Anterior cingulate cortex (tissue), 58 donors: ENCODE measurements around the gene TMEM256.

ENCODE experiments used
- DNase-seq, 58 donors: peaks; one replicate each; lab custom pipeline; 2025; lab: John Stamatoyannopoulos, UW

The TMEM256 gene

DNA sequence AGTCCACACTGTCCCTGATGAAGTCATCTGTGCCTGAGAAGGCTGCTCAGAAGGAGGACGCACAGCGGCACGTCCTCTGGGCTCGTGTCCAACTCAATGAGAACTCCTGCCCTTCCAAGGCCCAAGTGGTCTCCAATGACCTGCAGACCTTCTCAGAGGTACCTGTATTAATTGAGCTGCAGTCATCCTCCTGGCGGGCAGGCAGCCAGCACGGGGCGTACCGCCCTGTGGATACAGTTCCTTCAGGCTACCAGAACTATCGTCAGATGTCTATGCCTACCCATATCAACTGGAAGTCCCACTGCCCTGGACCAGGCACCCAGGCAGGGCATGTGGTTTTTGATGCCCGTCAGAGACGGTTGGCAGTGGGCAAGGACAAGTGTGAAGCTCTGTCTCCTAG is 28.4 kb upstream of the TMEM256 start:
- no peak for DNase-seq

DNA sequence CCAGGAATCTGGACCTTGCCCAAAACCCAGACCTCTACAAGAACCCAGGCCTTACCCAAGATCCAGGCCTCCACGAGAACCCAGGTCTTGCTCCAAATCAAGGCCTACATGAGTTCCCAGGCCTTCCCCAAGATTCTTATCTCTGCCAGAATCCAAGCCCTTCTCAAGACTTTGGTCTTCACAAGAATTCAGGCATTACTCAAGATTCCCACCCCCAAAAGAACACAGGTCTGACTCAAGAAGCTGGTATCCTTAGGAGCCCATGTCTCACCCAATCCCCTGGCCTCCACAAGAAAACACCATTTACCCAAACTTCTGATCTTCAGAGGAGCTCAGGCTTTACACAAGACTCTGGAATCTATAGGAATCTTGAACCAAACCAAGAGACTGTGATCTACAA is 27.3 kb upstream of the TMEM256 start:
- DNase-seq, result no peak

DNA sequence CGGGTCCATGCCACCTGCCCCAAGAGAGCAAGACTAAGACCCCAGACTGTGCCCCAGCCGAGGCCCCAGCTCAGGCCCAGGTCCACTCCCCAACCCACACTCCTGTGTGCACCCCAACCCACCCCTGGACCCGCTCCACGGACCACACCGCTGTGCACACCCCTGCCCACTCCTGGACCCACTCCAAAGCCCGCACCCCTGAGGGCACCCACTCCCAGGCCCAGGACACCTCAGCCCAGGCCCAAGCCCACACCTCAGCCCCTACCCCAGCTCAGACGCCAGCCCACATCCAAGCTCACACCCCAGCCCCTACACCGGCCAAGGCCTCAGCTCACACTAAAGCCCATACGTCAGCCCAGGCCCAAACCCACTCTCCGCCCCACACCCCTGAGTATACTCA is 25.8 kb upstream of the TMEM256 start:
- no peak for DNase-seq

DNA sequence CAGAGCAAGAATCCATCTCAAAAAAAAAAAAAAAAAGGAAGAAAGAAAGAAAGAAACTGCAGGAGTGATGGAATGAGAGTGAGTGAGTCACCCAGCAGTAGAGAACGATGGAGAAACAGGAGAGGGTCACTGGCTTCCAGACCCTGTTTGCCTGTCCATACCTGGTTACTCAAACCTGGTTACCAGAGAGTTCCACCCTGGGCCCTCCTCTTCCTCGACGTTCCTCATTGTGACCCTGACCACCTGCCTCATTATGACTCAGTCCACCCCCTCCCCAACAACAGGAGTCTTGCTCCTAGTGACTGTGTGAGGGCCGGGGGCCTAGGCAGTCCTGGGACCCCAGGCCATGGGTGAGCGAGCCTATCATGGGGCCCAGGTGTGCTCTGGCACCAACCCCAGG is 24.7 kb upstream of the TMEM256 start, which contains the start of gene SPEM3:
TSS of gene SPEM3 (plus strand) at position 301 of the 400 bp plus-strand sequence. CDS start at position 347, 46 bp downstream.
- no peak for DNase-seq

DNA sequence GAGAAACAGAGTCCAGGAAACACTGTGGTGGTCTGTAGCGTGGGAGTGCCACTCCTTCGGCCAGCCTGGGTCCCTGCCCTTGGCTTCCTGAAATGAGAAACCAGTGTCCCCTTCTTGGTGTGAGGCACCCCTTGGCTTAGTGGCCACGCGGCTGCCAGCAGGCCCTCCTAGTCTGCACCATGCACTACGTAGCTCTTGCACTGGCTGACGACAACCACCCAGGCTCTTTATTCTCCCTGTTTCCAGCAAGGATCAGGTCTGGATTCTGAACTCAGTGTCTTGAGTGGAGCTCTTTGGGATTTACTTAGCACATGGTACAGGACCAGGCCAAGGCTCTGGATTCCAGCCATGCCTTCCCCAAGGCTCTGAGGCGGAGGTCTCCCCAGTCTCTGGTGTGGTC is 23.7 kb upstream of the TMEM256 start:
- DNase-seq, result no peak

DNA sequence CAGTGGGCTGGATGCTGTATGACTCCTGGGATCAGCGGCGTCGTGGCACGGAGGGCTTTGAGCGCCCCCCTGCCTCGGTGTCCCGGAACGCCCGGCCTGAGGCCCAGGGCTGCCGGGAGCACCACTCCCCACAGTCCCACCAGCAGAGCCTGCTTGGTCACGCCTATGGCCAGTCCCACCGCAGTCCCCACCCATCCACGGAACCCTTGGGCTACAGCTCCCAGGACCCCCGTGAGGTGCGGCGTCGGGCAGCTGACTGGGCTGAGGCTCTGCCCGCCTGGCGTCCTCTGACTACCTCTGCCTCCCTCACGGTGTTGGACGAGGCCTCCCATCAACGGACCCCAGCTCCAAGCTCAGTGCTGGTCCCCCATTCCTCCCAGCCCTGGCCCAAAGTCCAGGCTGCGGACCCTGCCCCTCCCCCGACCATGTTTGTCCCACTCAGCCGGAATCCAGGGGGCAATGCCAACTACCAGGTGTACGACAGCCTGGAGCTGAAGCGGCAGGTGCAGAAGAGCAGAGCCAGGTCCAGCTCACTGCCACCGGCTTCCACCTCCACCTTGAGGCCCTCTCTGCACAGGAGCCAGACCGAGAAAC is 23.1 kb upstream of the TMEM256 start:
- DNase-seq, result no peak

DNA sequence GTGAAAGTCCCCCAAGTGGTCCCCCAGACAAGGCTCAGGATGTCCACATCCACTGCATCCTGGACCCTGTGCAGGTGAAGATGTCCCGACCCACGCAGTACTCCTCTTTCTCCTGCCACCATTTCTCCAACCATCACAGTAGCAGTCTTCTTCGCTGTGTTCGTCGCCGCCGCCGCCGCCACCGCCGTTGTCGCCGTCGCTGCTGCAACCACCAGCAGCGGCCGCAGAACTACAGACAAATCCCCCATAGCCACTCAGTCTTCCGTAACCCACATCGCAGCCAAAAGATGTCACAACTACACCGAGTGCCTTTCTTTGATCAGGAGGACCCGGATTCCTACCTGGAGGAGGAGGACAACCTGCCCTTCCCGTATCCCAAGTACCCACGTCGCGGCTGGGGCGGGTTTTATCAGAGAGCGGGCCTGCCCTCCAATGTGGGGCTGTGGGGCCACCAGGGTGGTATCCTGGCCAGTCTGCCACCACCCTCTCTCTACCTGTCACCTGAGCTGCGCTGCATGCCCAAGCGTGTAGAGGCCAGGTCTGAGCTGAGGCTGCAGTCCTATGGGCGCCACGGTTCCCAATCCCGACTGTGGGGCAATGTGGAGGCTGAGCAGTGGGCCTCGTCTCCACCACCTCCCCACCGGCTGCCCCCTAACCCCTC is 22.4 kb upstream of the TMEM256 start:
- DNase-seq, result no peak

DNA sequence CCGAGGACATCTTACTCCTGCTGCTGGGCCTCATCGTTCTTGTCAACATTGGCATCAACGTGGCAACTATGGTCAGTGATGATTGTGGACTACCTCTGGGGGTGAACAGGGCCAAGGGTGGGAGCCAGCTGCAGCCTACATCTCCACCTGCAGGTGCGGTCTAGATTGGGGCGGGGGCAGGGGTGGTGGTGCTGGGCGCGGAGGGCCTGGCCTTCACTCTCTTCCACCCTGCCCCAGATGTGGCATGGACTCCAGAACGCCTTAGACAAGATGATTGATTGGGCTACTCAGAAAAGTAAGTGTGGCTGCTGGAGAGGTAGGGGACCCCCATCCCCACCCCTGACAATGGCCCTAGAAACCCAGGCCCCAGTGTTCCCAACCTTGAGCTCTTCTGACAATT is 21.9 kb upstream of the TMEM256 start:
- DNase-seq, result no peak

DNA sequence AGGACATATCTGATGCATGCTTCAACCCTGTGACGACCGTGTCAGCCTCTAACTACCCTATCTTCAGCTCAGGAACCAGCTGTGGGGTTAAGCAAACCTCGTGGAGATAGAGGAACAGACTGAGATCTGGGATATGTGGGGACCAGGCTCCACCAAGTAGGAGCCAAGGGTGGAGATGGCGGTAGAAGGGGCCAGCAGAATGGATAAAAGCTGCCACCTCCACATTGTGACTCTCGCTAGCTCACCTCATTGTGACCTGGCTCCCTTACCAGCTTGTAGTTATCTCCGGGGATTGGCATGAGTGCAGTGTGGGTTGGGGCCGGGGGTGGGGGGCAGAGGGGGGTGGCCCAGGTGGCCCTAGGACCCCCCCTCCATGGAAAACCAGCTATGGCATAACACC is 21.4 kb upstream of the TMEM256 start, which contains the start of gene SPEM2:
TSS of gene SPEM2 (plus strand) at position 301 of the 400 bp plus-strand sequence. CDS start at position 374, 73 bp downstream.
- DNase-seq, result no peak

DNA sequence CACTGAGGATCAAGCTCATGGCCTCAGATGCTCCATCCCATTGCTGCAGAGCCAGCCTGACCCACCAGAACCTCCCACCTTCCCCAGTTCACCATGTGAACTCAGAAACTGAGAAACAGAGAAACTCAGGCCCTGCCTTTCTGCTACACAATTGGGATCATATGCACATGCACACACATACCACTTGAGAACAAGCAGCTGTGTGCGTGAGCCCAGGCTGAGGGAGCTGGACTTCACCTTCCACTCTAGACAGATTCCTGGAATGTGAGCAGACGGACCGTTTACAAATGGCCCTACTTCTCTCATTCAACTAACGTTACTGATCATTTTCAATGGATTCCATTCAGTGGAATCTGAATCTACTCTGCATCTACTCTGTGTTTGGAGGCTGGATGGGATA is 19.8 kb upstream of the TMEM256 start:
- DNase-seq, result no peak

DNA sequence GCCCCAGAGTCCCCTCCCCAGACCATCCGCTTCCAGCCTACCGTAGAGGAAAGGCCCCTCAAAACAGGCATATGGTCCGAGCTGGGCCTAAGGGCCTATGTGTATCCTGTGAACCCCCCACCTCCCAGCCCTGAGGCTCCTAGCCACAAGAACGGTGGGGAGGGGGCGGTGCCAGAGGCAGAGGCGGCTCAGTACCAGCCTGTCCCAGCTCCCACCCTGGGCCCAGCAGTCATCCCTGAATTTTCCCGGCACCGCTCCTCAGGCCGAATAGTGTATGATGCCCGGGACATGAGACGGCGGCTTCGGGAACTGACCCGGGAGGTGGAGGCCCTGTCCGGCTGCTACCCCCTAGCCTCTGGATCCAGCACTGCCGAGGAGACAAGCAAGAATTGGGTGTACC is 17.3 kb upstream of the TMEM256 start:
- no peak for DNase-seq

DNA sequence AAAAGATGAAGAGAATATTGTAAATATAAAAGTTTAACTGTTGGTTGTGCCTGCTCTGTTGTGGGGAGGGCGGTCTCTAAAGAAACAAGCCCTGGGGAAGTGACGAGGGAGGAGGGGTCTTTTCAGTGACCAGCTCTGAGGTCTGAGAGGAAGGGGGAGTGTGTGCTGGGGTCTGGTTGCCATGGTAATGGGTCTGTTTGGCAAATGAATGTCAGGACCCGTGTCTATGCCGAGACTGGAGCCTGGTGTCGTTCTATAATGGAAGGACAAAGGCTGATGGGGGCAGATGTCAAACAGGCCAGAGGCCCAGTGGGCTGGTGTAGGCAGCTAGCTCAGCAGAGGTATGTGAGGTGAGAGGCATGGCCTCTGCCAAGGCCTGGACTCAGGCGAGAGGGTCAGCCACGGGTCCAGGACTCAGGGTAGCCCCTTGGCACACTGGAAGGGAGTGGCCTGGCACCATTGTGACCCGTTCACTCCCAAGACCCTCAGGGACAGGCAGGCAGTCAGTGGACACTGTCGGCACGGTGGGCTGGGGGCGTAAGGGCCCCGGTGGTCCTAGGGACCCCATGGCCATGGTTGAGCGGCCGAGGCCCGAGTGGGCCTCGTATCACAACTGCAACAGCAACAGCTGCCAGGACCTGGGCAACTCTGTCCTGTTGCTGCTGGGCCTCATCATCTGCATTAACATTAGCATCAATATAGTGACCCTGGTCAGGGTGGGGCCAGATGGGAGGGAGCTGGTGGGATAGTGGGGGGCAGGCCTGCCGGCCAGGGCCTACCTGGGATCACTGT is 16.1 kb upstream of the TMEM256 start, which contains the start of gene SPEM1:
TSS of gene SPEM1 (plus strand) at position 506 of the 792 bp plus-strand sequence. CDS start at position 567, 61 bp downstream.
- DNase-seq, result no peak

DNA sequence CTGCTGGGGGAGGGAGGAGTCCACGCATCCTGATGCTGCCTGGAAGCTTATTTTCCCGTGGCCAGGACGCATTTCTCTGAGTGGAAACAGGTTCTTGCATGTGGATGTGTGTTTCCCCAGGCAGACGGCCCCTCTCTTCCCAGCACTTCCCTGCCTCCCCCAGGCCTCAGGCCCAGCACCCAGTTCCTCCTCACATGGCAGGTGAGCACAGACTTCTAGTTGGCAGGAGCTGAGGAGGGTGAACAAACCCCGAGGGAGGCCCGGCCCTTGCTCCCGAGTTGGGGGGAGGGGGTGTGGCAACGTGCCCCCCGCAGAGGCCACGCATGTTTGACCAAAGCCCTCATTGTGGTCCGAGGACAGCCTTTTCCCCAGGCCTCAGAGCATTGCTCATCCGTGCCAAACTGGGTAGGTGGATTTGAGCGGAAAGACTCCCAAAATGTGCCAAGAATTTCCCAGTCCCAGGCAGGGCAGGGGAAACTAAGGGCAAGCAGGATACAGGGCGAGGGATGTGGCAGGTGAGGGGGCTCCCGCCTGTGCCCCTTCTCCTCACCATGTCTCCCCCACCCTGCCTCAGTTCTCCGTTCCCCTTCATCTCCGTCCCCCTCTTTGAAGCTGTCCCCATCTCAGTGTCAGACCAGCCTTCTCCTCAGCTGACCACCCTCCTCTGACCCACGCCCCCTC is 14.7 kb upstream of the TMEM256 start:
- no peak for DNase-seq

DNA sequence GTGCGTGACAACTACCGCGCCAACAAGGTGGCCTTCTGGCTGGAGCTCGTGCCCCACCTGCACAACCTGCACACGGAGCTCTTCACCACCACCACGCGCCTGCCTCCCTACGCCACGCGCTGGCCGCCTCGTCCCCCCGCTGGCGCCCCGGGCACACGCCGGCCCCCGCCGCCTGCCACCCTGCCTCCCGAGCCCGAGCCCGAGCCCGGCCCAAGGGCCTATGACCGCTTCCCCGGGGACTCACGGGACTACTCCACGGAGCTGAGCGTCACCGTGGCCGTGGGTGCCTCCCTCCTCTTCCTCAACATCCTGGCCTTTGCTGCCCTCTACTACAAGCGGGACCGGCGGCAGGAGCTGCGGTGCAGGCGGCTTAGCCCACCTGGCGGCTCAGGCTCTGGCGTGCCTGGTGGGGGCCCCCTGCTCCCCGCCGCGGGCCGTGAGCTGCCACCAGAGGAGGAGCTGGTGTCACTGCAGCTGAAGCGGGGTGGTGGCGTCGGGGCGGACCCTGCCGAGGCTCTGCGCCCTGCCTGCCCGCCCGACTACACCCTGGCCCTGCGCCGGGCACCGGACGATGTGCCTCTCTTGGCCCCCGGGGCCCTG is 13.3 kb upstream of the TMEM256 start:
- no peak for DNase-seq

DNA sequence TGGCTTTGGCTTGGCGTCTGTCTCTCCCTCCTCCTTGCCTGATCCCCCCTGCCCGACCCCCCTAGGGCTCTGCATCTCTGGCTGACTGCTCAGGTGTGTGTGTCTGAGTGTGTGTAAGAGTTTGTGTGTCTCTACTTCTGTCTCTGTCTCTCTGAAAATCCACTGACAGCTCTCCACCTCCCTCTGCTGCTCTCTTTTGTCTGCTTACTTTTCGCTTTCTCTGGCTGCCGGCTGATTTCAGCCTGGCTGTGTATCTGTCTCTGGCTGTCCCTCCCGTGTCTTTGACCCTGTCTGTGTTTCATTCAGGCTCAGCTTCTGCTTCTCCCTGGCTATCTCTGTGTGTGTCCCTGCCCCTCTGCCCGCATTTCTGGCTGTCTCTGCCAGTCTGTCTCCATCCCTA is 12.4 kb upstream of the TMEM256 start:
- DNase-seq, result no peak

DNA sequence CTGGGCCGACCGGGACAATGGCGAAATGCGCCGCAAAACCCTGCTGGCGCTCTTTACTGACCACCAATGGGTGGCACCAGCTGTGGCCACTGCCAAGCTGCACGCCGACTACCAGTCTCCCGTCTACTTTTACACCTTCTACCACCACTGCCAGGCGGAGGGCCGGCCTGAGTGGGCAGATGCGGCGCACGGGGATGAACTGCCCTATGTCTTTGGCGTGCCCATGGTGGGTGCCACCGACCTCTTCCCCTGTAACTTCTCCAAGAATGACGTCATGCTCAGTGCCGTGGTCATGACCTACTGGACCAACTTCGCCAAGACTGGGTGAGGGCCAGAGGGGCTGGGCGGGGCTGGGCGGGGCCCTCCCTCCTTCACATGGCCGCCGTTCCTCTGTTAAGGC is 11.9 kb upstream of the TMEM256 start:
- DNase-seq, result no peak

DNA sequence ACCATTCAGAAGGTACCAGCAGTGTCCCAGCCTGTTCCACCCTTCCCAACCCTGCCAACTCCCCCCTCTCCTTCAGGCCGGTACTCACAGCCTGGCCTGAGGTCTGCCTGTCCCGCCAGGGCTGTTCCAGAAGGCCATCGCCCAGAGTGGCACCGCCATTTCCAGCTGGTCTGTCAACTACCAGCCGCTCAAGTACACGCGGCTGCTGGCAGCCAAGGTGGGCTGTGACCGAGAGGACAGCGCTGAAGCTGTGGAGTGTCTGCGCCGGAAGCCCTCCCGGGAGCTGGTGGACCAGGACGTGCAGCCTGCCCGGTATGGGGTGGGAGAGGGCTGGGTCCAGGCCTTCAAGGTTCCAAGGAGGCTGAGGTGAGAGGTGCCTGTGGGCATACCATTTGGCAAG is 10.9 kb upstream of the TMEM256 start:
- DNase-seq, result no peak

DNA sequence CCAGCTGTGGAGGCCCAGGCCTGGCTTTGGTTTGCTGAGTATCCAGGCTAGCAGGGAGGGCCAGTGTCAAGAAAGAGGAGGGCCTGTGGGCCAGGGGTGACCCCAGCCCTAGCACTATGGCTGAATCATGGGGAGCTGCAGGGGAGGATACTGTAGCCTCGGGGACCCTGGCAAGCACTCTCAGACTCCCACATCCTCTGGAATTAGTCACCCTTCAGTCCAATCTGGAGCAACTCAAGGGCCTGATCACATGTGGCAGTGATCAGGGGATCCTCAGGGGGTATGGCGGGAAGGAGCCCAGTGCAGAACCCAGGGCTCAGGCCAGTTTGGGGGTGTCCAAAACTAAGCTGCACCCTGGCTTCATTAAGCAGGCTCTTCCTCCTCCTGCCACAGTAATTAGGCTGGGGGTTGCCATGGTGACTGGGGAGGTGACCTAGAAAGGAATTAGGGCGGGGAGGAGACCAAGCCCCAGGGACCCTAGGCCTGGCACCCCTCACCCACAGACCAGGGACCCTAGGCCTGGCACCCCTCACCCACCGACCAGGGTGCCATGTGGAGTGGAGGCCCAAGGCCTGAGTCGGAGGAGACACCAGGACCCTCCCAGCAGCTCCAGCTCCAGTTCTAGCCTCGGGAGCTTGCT is 9.6 kb upstream of the TMEM256 start:
- no peak for DNase-seq

DNA sequence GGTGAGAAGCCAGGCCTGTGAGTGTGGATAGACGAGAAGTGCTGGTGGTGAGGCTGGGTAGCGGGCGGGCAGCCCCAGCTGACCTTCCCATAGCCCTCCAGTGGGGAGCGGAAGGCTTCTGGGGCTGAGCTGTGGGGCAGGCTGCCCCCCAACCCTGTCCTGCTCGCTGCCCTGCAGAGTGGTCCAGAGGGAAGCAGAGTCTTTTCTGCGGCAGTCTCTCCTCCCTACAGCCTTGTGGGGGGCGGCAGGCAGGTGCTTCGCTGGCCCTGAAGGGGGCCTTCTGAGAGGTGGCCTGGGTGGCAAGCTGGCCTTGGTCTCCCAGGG is 7.5 kb upstream of the TMEM256 start:
- no peak for DNase-seq
